ENCODE results near the gene MRM2. TPM values are rescaled to one million over a fixed set of nuclear protein-coding genes. Genes with fewer than 3 reads are reported as not detected.

Gene MRM2
- total RNA-seq, 2 donors from 2014 or later: 13.2 to 13.7 TPM

GRCh38 chr7:2263176-2263575 lies 21.2 kb upstream of the MRM2 start:
- Histone ChIP-seq H3K9me3 (no peaks in the 10 kb centered on the region), H3K27me3 (no peaks in the 10 kb centered on the region), H3K36me3 (peaks cover 13% of the 10 kb centered on the region), H3K27ac (no peak overlapping the region), H3K4me1 (no peaks in the 10 kb centered on the region), H3K4me3 (no peak overlapping the region)
- no peak for DNase-seq (ENCODE audit: low spot score)
- TF ChIP-seq CTCF (IDR thresholded peaks at IDR 0.05): no peak

- Histone ChIP-seq H3K36me3 (peaks cover 24% of the 10 kb centered on the region), H3K27me3 (no peaks in the 10 kb centered on the region), H3K9me3 (no peaks in the 10 kb centered on the region), H3K4me3 (no peak overlapping the region), H3K4me1 (no peaks in the 10 kb centered on the region), H3K27ac (no peak overlapping the region)
- no peak for TF ChIP-seq CTCF (IDR thresholded peaks at IDR 0.05)
- DNase-seq (ENCODE audit: low spot score): no peak
Measured at GRCh38 chr7:2261611-2262010, 19.6 kb upstream of the MRM2 start.

GRCh38 chr7:2260820-2261219 lies 18.8 kb upstream of the MRM2 start:
- Histone ChIP-seq H3K36me3 (peaks cover 32% of the 10 kb centered on the region), H3K27me3 (no peaks in the 10 kb centered on the region), H3K27ac (no peak overlapping the region), H3K9me3 (no peaks in the 10 kb centered on the region), H3K4me1 (no peaks in the 10 kb centered on the region), H3K4me3 (no peak overlapping the region)
- TF ChIP-seq CTCF (IDR thresholded peaks at IDR 0.05): no peak
- DNase-seq (ENCODE audit: low spot score): no peak

GRCh38 chr7:2259480-2259879 lies 17.5 kb upstream of the MRM2 start:
- no peak for DNase-seq (ENCODE audit: low spot score)
- Histone ChIP-seq H3K4me3 (no peak overlapping the region), H3K4me1 (no peaks in the 10 kb centered on the region), H3K27me3 (no peaks in the 10 kb centered on the region), H3K9me3 (no peaks in the 10 kb centered on the region), H3K27ac (no peak overlapping the region), H3K36me3 (peaks cover 39% of the 10 kb centered on the region)
- TF ChIP-seq CTCF (IDR thresholded peaks at IDR 0.05): no peak

GRCh38 chr7:2258661-2259365 lies 16.8 kb upstream of the MRM2 start:
- Histone ChIP-seq H3K27me3 (no peaks in the 10 kb centered on the region), H3K36me3 (peaks cover 37% of the 10 kb centered on the region), H3K9me3 (no peaks in the 10 kb centered on the region), H3K27ac (no peak overlapping the region), H3K4me1 (no peaks in the 10 kb centered on the region), H3K4me3 (no peak overlapping the region)
- DNase-seq (ENCODE audit: low spot score): no peak
- TF ChIP-seq CTCF (IDR thresholded peaks at IDR 0.05): no peak

- no peak for TF ChIP-seq CTCF (IDR thresholded peaks at IDR 0.05)
- no peak for DNase-seq (ENCODE audit: low spot score)
- peaks cover 37% of the 10 kb centered on the region for H3K36me3 ChIP-seq
Measured at GRCh38 chr7:2257651-2258050, 15.6 kb upstream of the MRM2 start.

More at GRCh38 chr7:2257651-2258050, 15.6 kb upstream of the MRM2 start:
- Histone ChIP-seq H3K4me1 (no peaks in the 10 kb centered on the region), H3K4me3 (no peak overlapping the region), H3K27me3 (no peaks in the 10 kb centered on the region), H3K9me3 (no peaks in the 10 kb centered on the region), H3K27ac (no peak overlapping the region)
